GM19324 (cell line): ENCODE data around the gene CHTOP.
A peak's percentile ranks its signal among the peaks of the same experiment; 100 is the strongest.
"Not testable (repeated sequence)": the region's sequence is repeated elsewhere in the genome, so short reads cannot be mapped to it uniquely, and the experiment has no call there.

Source experiments
- ATAC-seq: cut with Tn5 transposase; IDR thresholded peaks from one replicate; pipeline ENCODE4 v1.9.1; 2021; ENCODE audit warnings: mild to moderate bottlenecking, moderate library complexity; ENCODE audit not compliant: unreplicated experiment, low FRiP score

The CHTOP gene

GRCh38 chr1:153633754-153634665 lies at the start of gene CHTOP:
Gene CHTOP, plus strand, starts transcription at chr1:153634066. Its CDS starts 2,523 bp downstream, at chr1:153636589.
- ATAC-seq: peak; percentile 89

- no peak for ATAC-seq
These were observed 48.9 kb upstream of the CHTOP start for GRCh38 chr1:153585006-153585405.

- ATAC-seq: no peak
These were observed 47.5 kb upstream of the CHTOP start for GRCh38 chr1:153586347-153586746.

GRCh38 chr1:153587314-153587713 lies 46.6 kb upstream of the CHTOP start:
- no peak for ATAC-seq

GRCh38 chr1:153588033-153588432 lies 45.8 kb upstream of the CHTOP start:
- not testable (repeated sequence) for ATAC-seq

GRCh38 chr1:153588482-153588881 lies 45.4 kb upstream of the CHTOP start:
- no peak for ATAC-seq

GRCh38 chr1:153592748-153593147 lies 41.1 kb upstream of the CHTOP start:
- ATAC-seq: no peak

- ATAC-seq: no peak
These were observed 36.7 kb upstream of the CHTOP start for GRCh38 chr1:153597206-153597605.

- ATAC-seq: peak; percentile 93
These were observed 35.3 kb upstream of the CHTOP start for GRCh38 chr1:153598309-153599172.

GRCh38 chr1:153599847-153600246 lies 34.0 kb upstream of the CHTOP start:
- no peak for ATAC-seq

- no peak for ATAC-seq
These were observed 31.1 kb upstream of the CHTOP start for GRCh38 chr1:153602749-153603148.

GRCh38 chr1:153606194-153606593 lies 27.7 kb upstream of the CHTOP start:
- ATAC-seq: no peak

GRCh38 chr1:153607381-153607780 lies 26.5 kb upstream of the CHTOP start:
- ATAC-seq: no peak

- no peak for ATAC-seq
These were observed 25.7 kb upstream of the CHTOP start for GRCh38 chr1:153608089-153608682.

GRCh38 chr1:153608742-153609584 lies 24.9 kb upstream of the CHTOP start:
- no peak for ATAC-seq

- ATAC-seq: no peak
These were observed 24.3 kb upstream of the CHTOP start for GRCh38 chr1:153609585-153609907.

GRCh38 chr1:153610334-153610733 lies 23.5 kb upstream of the CHTOP start:
- ATAC-seq: no peak

GRCh38 chr1:153610811-153611301 lies 23.0 kb upstream of the CHTOP start:
- no peak for ATAC-seq

GRCh38 chr1:153611356-153611755 lies 22.5 kb upstream of the CHTOP start:
- no peak for ATAC-seq
